Upper lobe of right lung (tissue), 1 donor: ENCODE results near the gene CYP8B1. TPM values are rescaled to one million over a fixed set of nuclear protein-coding genes. Genes with fewer than 3 reads are reported as not detected.

Experiments used
- ATAC-seq: fragments of 200-7000 bp; cut with Tn5 transposase; one replicate; pipeline ENCODE4 v1.9.1; 2020; ENCODE audit warnings: mild to moderate bottlenecking, moderate library complexity
- DNase-seq: peaks from one replicate; pipeline ENCODE4 v3.0.0-alpha.2; 2020
- H3K27ac ChIP-seq: fragments of 200-600 bp; one replicate; pipeline ENCODE4 v1.8.0; 2022
- H3K27me3 ChIP-seq: fragments of 200-600 bp; one replicate; pipeline ENCODE4 v1.8.0; 2022; ENCODE audit warnings: mild to moderate bottlenecking
- H3K36me3 ChIP-seq: fragments of 200-600 bp; one replicate; pipeline ENCODE4 v1.8.0; 2022
- H3K4me1 ChIP-seq: fragments of 200-600 bp; one replicate; pipeline ENCODE4 v1.8.0; 2022
- H3K4me3 ChIP-seq: fragments of 200-600 bp; one replicate; pipeline ENCODE4 v1.8.0; 2022; ENCODE audit warnings: mild to moderate bottlenecking
- H3K9me3 ChIP-seq: fragments of 200-600 bp; one replicate; pipeline ENCODE4 v1.8.0; 2022
- intact Hi-C: fragments of 100-400 bp; cut with DNase I; formaldehyde crosslinking; loops from one replicate; pipeline ENCODE4 v1.11.0; 2022
- total RNA-seq: library from RNA; stranded (reverse); fragmentation: NEBNext Ultra II Directional; extraction: Animal tissue kit (Norgen Biotek cat#: 25700); gene quantifications from one replicate; pipeline ENCODE4 v1.2.1, GENCODE V29; 2021
- TF ChIP-seq, protein P1 (sequence below): fragments of 200-600 bp; IDR thresholded peaks from one replicate; pipeline ENCODE4 v1.8.0; 2022; ENCODE audit warnings: antibody characterized with exemption
- donor health status: DM: no; HTN: yes; CAD: no; lungs with severe emphysema.

Gene CYP8B1
- total RNA-seq, 1 donor from 2014 or later: not detected

DNA sequence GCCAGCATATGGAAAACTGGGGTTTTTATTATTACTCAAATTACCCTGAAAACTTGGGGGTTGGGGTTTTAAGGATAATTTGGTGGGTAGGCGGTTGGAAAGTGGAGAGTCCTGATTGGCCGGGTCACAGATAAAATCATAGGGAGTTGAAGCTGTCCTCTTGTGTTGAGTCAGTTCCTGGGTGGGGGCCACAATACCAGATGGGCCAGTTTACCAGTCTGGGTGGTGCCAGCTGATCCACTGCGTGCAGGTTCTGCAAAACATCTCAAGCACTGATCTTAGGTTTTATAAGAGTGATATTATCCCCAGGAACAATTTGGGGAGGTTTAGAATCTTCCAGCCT is 25.4 kb upstream of the CYP8B1 start:
- ATAC-seq: no peak
- Histone ChIP-seq H3K4me1 (peaks cover 3% of the 10 kb centered on the region), H3K27ac (no peak overlapping the region), H3K9me3 (no peaks in the 10 kb centered on the region), H3K36me3 (no peaks in the 10 kb centered on the region), H3K4me3 (no peak overlapping the region), H3K27me3 (no peaks in the 10 kb centered on the region)
- no peak for DNase-seq
- intact Hi-C loops: no loop called here
- TF ChIP-seq, protein P1, sequence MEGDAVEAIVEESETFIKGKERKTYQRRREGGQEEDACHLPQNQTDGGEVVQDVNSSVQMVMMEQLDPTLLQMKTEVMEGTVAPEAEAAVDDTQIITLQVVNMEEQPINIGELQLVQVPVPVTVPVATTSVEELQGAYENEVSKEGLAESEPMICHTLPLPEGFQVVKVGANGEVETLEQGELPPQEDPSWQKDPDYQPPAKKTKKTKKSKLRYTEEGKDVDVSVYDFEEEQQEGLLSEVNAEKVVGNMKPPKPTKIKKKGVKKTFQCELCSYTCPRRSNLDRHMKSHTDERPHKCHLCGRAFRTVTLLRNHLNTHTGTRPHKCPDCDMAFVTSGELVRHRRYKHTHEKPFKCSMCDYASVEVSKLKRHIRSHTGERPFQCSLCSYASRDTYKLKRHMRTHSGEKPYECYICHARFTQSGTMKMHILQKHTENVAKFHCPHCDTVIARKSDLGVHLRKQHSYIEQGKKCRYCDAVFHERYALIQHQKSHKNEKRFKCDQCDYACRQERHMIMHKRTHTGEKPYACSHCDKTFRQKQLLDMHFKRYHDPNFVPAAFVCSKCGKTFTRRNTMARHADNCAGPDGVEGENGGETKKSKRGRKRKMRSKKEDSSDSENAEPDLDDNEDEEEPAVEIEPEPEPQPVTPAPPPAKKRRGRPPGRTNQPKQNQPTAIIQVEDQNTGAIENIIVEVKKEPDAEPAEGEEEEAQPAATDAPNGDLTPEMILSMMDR: no peak

DNA sequence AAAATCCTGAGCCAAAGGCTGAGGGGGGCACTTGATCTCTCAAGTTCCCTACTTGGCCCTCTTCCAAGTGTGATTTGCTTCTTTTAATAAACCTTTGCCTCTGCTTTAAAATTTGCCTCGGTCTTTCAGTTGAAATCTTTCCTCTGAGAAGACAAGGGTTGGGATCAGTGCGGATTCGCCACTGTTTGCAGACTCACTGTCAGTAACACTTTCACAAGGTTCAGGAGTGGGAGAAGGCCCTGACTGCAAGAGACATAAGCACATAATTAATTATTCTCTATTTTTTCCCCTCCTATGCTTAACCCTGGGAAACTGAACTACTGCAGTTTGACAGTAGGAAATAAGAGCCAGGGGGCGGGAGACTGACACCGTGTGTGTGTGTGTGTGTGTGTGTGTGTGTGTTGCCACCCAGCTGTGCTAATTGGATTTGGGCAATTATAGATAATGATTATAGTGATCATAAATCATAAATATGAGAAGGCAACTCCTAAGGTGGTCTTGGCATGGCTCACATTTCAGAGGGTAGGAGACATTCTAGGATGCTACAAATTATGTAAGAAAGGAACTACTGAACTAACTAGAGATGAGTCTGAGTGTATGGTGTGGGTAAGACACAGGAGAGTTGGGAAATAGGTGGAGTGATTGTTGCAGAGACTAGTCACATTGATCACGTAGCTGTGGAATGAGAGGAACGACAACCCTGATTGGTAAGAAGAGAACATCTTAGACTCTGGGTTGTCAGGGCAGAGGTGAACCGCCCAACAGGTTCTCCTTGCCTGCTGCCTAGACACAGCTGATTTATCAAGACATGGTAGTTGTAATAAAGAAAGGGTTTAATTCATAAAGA is 24.8 kb upstream of the CYP8B1 start:
- Histone ChIP-seq H3K4me3 (no peak overlapping the region), H3K9me3 (no peaks in the 10 kb centered on the region), H3K27me3 (no peaks in the 10 kb centered on the region), H3K36me3 (no peaks in the 10 kb centered on the region), H3K4me1 (no peaks in the 10 kb centered on the region), H3K27ac (no peak overlapping the region)
- TF ChIP-seq, protein P1: no peak
- DNase-seq (no peak), ATAC-seq (no peak)
- intact Hi-C loops: no loop called here

DNA sequence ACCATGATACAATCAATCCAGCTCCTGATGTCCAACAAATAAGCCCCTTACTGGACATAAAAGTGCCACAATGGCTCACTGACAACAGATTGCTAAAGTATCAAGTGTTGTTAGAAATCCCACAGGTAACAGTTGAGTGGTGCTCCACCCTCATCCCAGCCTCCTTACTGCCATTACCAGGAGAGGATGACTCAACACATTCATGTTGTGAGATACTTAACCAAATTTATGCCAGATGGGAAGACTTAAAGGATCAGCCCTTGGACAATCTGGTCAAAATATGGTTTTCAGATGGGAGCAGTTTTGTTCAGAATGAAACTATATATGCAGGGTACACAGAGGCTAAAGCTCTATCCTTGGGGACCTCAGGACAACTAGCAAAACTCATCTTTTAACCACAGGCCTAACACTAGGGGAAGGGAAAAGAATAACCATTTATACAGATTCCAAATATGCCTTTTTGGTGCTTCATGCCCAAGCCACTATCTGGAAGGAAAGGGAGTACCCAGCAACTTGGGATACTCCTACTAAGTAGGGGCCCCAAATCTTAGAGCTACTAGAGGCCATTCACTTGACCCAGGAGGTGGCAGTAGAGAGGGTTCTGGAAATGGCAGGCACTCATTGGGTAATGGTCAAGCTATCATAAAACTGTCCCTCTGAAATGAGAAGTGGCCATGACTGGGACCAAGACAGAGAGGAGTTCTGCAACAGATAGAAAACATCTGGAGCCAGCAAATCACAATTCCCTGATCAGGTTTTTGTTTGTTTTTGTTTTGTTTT is 23.4 kb upstream of the CYP8B1 start:
- no peak for ATAC-seq
- no peak overlapping the region for H3K4me3 ChIP-seq
- H3K27me3 ChIP-seq: no peaks in the 10 kb centered on the region
- H3K27ac ChIP-seq: no peak overlapping the region
- no peaks in the 10 kb centered on the region for H3K36me3 ChIP-seq
- H3K4me1 ChIP-seq: no peaks in the 10 kb centered on the region
- TF ChIP-seq, protein P1: no peak
- no peaks in the 10 kb centered on the region for H3K9me3 ChIP-seq
- intact Hi-C loops: no loop called here
- DNase-seq: no peak

DNA sequence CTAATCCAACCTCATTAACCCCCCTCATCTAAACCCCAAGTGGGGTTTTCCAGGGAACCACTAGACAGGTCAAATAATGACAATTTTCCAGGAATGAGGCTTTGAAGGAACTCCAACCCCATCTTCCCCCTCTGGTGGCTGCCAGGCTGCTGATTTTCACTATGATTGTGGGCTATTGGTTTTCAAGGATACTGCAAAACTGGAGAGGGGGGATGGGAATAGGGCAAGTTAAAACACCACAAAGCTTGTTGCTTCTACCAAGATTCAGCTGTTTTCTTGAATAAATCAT is 19.8 kb upstream of the CYP8B1 start:
- Histone ChIP-seq H3K27me3 (no peaks in the 10 kb centered on the region), H3K27ac (no peak overlapping the region), H3K4me3 (no peak overlapping the region), H3K4me1 (no peaks in the 10 kb centered on the region), H3K36me3 (no peaks in the 10 kb centered on the region), H3K9me3 (no peaks in the 10 kb centered on the region)
- TF ChIP-seq, protein P1: no peak
- no peak for ATAC-seq
- intact Hi-C loops: no loop called here
- no peak for DNase-seq

DNA sequence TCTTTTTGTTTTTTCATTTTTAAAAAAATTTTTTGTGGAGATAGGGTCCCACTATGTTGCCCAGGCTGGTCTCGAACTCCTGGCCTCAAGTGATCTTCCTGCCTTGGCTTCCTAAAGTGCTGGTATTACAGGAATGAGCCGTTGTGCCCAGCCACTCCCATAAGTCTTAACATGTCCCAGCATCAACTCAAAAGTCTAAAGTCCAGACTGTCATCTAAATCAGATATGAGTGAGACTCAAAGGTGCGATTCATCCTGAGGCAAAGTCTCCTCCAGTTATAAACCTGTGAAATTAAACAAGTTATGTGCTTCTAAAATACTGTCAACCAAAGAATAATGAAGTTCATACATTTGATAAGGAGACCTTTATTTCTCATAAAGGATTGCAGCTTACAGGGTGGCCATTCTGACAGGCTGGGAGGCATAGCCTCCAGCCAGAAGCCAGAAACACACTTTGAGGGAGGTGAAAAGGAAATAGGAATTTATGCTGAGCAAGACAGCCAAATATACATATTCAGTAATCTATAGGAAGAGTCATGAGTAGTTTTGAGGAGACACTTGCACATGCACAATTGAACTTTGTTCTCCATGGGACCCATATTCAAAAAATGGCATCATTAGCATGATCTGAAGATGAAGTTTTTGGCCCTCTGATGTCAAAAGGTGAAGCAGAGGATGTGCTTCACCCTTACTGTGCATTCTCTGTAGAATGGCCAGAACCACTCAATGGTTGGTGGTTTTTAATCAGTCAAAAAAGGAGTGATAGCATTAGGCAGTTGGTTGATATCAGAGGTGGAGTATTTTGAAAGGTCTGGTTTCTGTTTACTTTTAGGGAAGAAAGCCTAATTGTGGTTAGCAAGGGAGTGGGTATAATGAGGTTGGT is 19.3 kb upstream of the CYP8B1 start:
- ATAC-seq: no peak
- intact Hi-C loops: no loop called here
- DNase-seq: no peak

More for the DNA sequence above, 19.3 kb upstream of the CYP8B1 start:
- Histone ChIP-seq H3K27me3 (no peaks in the 10 kb centered on the region), H3K27ac (no peak overlapping the region), H3K9me3 (no peaks in the 10 kb centered on the region), H3K4me1 (no peaks in the 10 kb centered on the region), H3K36me3 (no peaks in the 10 kb centered on the region), H3K4me3 (no peak overlapping the region)
- TF ChIP-seq, protein P1: no peak
